HG02938 (cell line): ENCODE measurements around the gene COL6A1.

ENCODE experiments used
- ATAC-seq: cut with Tn5 transposase; IDR thresholded peaks from one replicate; pipeline ENCODE4 v1.9.1; 2021; ENCODE audit warnings: mild to moderate bottlenecking, moderate library complexity; ENCODE audit not compliant: unreplicated experiment

Gene COL6A1

DNA sequence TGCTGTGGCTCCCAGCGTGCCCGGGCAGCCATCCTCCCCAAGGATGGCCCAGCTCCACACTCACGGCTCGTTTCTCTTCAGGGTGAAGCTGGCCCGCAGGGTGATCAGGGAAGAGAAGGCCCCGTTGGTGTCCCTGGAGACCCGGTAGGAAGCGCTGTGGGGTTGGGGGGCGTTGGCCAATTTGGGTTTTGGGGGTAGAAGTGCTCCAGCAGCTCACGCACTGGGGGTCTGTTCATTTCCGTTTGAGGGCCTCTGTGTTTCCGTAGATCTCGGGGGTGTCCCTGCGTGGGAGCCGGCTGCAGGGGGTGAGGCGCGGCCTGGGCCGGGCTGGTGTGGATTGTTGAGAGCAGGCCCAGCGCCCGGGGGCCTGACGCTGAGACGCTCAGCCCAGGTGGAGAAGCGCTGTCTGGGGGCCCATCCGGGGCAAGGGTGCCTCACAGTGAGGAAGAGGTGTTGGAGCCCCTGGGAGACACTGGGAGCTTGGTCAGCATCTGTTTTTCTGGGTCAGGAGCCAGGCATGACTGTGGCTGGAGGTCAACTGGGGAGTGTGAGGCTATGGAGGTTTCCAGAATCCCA is 12.6 kb downstream of the COL6A1 start:
- no peak for ATAC-seq

DNA sequence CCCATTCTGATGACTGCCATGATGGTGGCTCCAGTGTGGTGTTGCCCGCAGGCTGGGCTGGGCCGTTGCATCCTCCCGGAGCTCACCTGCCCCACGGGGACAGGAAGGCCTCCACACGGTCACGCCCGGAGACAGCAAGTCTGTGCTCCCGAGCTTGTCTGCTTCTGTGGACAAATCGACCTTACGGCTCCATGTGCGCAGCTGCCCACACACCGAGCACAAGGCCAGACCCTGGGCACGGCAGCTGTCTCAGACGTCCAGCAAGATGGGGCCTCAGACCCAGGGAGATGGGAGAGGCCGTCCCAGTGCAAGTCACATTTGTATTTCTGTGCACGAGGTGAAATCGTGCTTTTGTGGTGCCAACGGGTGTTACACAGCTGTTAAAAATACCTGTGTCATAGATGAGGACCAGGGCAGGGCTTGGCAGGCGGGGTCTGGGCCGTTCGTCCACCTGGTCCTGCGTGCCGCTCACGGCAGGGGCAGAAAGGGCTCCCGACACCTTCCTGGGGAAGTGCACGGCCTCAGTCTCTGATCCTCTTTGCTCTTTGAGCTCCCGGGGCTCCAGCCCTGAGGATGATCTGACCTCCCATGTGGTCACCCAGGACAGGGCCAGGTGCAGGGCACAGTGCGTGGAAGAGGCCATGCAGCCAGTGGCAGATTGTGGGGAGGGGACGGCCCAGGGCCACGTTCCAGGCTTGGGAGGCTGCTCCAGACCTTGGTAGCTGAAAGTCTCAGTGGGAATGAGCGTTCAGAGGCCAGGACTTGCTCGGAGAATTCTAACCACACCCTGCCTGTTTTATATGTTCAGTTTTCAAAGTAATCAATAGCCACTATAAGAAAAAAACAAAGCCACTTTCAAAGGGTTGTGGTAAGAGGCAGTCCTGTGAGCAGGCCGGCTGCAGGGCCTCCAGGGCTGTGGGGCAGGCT is 13.5 kb downstream of the COL6A1 start:
- no peak for ATAC-seq

DNA sequence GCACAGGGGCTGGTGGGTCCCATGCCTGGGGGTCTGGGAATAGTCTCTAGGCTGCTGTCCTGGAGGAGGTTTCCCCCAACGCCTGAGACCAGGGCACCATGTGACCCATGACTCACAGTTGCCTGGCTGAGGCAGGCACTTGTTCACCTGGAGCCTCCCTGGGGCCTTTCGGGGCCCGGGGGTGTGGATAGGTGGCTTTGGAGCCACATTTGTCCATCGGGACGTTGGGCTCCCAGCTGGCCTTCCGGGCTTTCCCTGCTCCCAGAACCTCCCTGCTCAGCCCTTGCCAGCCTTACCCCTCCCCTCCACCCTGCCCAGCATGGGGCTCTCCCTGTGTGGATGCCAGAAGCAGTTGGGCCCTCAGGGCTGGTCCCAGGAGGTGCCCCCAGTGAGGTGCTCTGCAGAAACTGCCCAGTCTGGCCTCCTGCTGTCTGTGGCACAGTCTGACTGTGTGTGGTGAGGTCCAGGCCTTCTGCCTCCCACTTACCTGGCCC is 14.2 kb downstream of the COL6A1 start:
- ATAC-seq: no peak

DNA sequence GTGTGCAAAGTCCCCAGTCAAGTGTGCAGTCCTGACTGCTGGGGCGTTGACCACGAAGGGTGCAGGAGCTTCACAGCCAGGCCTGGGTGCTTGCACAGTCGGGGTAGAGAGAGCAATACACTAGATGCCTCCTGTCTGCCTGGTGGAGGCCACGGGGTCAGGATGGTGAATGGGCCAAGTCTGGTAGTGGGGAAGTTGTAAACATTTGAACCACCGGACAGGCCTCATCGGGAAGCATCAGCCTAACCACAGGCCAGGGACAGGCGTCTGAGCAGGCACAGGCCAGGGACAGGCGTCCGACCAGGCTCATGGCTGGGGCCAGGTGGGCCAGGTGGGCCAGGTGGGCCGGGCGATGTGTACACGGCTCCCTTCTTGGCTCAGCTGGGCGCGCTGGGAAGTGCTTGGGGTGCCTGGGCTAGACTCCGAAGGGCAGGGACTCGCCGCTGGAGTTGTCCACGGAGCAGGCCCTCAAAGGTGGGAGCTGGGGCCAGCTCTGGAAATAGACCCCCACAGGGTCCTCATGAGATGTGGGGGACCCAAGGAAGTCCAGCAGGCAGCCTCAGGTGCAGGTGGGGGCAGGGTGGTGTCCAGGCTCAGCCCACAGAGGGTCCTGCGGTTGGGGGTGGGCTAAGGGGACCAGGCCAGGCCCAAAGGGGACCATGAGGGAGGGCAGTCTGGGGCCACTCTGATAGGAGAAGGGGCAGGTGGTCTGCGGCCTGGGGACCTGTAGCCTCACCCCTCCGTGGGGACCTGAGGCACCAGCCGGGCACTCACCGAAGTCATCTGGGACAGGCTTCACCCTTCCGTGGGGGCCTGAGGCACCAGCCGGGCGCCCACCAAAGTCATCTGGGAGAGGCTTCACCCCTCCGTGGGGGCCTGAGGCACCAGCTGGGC is 15.0 kb downstream of the COL6A1 start:
- ATAC-seq: no peak

DNA sequence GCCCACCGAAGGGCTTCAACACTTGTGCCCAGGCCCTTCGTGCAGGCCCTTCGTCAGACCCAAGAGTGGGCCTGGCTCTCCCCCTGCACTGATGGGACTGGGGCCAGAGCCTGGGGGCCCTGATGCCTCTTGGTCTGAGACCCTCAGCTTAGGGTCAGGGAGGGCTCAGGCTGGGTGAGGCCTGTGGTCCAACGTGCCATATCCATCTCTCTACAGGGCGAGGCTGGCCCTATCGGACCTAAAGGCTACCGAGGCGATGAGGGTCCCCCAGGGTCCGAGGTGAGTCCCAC is 15.6 kb downstream of the COL6A1 start:
- no peak for ATAC-seq

DNA sequence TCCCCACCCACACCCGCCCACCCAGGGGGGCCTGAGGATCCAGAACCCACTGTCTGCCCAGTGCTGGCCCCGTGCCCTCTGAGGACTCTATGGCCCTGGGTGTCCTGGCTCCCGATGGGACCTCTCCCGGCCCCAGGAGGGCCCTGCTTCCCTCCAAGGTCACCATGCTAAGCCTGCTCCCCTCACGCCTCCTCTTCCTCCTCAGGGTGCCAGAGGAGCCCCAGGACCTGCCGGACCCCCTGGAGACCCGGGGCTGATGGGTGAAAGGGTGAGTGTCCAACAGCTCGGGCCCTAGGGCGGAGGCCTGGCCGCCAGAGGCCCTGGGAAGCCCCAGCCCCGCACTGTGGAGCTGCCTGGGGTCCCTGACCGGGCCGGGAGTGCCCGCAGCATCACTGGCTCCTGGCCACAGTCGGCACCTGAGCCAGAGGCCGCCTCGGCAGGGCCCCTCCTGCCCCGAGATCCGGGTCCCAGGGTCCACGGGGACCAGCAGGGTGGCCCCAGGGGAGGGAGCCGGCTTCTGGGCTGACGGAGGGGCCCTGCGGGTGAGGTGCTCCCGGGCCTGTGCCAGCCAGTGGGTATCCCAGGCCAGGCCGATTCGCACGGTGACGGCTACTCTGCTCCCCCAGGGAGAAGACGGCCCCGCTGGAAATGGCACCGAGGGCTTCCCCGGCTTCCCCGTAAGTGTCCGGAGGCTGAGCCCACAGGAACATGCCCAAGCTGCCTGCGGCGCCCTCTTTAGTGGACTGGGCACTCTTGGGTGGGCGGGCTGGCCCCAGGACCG is 16.1 kb downstream of the COL6A1 start:
- ATAC-seq: no peak

DNA sequence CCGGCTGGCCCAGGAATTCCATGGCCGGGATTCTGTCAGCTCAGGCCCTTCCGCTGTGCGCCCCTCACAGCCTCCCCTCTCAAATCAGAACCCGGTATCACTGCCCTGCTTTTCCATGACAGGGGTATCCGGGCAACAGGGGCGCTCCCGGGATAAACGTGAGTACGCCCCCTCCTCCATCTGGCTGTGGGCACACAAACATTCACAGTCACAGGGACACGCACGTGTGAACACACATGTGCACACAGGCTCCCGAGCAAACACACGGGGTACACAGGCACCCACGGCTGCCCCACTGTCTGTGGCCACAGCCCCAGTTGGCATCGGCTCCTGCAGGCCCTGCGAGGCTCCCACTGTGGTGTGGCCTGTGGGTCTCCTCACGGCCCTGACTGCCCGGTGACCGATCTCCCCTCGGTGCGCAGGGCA is 16.7 kb downstream of the COL6A1 start:
- ATAC-seq: no peak

DNA sequence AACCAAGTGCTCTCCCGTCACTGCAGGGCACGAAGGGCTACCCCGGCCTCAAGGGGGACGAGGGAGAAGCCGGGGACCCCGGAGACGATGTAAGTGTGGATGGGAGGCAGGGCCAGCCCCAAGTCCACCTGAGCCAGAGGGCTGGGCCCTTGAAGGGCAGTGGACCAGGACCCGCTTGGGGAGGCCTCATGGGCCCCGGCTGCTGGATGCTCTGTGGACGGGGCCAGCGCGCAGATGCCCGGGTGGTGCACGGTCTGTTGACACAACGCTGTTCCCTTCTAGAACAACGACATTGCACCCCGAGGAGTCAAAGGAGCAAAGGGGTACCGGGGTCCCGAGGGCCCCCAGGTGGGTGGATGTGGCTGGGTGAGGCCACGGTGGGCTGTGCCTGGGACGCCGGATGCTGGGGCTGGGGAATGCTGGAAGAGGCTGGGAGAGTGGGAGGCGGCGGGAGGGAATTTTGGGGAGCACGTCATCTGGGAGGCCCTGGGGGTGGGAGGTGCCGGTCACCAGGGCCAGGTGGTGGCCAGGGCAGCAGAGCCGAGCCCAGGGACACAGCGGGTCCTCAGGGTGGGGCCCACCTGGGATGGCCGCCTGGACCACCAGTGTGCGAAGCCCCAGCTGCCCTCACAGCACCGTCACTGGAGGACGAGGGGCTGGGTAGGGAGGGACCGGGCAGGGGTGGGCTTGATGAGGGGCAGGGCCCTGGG is 17.5 kb downstream of the COL6A1 start:
- ATAC-seq: no peak

DNA sequence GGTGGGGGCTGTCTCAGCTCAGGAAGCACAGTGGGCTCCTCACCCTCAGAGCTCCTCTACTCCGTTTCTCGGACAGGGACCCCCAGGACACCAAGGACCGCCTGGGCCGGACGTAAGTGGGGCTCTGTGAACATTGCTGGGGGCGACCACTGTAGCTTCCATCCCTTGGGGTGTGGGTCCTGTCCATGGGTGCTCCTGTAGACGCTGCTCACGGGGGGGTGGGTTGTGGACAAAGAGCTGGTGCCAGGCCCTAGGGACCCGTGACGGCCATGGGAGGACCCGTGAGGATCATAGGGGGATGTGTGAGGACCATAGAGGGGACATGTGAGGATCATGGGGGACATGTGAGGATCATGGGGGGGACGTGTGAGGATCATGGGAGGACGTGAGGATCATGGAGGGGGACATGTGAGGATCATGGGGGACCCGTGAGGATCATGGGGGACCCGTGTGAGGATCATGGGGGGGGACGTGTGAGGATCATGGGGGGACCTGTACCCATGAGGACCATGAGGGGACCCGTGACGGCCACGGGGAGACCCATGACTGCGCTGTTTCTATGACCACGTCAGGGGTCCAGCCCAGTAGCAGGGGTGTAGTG is 18.1 kb downstream of the COL6A1 start:
- ATAC-seq: no peak

DNA sequence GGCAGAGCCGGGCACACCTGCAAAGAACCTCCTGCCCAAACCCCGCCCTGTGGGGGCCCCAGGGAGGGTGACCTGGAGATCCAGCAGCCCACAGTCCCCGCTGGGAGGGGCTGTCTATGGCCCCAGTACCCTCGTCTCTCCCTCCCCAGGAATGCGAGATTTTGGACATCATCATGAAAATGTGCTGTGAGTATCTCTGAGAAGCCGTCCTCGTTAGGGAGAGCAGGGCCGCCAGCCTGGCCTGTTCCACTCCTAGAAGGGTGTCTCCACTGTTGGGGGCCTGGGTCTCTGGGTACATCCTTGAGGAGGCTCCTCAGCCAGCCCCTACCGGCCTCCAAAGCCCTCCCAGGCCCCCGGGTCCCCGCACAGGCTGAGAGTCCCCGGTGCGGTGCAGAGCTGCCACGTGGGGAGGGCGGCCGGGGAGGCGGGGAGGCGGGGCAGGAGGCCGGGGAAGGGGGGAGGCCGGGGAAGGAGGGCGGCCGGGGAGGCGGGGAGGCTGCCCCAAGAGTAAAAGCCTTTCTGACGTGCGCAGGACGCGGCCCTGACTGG is 18.7 kb downstream of the COL6A1 start:
- ATAC-seq: no peak

DNA sequence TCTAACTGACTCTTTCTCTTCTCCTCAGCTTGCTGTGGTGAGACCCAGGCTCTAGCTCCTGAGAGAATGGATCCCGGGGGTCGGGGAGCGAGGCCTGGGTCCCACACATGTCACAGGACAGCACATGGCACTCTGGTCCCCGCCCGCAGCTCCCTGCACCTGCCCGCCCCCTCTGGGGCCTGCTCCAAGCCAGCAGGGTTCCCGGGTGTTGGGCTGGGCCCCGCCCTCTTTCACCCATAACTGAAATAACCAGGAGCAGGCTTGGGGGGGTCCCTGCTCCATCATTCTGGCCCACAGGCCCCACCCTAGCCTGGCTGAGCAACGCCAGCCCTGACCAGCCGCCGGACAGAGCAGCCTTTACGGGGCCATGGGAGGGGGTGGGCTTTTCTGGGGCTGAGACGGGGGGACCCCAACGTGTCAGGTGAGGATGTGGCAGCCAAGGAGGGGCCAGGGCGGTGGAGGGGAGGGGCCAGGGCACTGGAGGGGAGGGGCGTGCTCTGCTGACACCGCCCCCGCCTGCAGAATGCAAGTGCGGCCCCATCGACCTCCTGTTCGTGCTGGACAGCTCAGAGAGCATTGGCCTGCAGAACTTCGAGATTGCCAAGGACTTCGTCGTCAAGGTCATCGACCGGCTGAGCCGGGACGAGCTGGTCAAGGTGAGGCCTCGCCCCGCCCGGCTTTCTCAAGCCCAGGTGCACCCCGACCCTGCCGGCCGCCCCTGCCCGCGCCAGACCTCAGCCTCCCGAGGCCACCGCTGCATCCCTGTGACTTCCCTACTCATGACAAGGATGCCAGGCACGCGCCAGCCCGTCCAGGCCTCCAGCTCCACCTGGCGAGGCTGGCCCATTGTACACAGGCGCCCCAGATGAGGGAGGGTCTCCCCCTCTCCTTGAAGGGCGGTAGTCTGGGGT is 19.4 kb downstream of the COL6A1 start:
- no peak for ATAC-seq

DNA sequence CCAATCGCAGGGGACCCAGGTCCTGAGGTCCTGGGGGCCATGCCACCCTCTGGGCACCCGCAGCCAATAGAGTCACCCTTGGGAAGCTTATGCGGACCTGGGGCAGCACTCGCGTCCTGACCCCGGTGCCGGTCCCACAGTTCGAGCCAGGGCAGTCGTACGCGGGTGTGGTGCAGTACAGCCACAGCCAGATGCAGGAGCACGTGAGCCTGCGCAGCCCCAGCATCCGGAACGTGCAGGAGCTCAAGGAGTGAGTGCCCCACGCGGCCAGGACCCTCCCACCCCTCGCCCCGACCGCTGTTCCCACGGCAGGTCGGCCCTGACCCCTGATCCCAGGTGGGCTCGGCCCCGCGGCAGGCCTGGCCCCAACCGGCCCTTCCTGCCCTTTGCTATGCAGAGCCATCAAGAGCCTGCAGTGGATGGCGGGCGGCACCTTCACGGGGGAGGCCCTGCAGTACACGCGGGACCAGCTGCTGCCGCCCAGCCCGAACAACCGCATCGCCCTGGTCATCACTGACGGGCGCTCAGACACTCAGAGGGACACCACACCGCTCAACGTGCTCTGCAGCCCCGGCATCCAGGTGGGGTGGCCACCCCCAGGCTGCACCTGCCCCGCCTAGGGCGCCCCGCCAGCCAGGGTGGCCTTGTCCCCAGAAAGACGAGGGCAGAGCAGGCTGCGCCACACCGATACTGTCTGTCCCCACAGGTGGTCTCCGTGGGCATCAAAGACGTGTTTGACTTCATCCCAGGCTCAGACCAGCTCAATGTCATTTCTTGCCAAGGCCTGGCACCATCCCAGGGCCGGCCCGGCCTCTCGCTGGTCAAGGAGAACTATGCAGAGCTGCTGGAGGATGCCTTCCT is 20.5 kb downstream of the COL6A1 start:
- ATAC-seq: no peak

DNA sequence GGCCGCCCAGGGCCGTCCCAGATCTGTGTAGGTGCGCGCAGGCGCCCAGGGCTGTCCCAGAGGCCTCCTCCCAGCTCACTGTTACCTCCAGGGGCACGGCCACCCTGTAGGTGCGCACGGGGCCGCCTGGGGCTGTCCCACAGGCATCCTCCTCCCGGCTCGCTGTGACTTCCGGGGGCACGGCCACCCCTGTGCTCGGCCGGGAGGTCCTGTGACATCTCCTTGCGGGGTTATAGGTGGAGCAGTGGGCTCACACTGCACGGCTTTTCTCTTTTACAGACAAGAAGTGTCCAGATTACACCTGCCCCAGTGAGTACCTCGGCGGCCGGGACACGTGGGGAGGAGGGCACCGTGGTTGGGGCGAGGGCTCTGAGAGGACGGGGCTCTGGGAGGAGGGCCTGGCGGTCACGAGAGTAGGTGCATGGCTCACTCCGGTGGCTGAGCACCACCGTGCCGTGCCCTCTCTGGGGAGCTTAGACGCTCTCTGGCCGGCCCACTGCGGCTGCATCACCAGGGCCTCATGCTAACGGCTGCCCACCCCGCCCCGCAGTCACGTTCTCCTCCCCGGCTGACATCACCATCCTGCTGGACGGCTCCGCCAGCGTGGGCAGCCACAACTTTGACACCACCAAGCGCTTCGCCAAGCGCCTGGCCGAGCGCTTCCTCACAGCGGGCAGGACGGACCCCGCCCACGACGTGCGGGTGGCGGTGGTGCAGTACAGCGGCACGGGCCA is 21.4 kb downstream of the COL6A1 start:
- no peak for ATAC-seq

DNA sequence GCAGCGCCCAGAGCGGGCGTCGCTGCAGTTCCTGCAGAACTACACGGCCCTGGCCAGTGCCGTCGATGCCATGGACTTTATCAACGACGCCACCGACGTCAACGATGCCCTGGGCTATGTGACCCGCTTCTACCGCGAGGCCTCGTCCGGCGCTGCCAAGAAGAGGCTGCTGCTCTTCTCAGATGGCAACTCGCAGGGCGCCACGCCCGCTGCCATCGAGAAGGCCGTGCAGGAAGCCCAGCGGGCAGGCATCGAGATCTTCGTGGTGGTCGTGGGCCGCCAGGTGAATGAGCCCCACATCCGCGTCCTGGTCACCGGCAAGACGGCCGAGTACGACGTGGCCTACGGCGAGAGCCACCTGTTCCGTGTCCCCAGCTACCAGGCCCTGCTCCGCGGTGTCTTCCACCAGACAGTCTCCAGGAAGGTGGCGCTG is 22.0 kb downstream of the COL6A1 start:
- no peak for ATAC-seq

DNA sequence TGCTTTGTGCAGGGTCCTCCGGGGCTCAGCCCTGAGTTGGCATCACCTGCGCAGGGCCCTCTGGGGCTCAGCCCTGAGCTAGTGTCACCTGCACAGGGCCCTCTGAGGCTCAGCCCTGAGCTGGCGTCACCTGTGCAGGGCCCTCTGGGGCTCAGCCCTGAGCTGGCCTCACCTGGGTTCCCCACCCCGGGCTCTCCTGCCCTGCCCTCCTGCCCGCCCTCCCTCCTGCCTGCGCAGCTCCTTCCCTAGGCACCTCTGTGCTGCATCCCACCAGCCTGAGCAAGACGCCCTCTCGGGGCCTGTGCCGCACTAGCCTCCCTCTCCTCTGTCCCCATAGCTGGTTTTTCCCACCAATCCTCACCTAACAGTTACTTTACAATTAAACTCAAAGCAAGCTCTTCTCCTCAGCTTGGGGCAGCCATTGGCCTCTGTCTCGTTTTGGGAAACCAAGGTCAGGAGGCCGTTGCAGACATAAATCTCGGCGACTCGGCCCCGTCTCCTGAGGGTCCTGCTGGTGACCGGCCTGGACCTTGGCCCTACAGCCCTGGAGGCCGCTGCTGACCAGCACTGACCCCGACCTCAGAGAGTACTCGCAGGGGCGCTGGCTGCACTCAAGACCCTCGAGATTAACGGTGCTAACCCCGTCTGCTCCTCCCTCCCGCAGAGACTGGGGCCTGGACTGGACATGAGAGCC is 22.7 kb downstream of the COL6A1 start:
- no peak for ATAC-seq

DNA sequence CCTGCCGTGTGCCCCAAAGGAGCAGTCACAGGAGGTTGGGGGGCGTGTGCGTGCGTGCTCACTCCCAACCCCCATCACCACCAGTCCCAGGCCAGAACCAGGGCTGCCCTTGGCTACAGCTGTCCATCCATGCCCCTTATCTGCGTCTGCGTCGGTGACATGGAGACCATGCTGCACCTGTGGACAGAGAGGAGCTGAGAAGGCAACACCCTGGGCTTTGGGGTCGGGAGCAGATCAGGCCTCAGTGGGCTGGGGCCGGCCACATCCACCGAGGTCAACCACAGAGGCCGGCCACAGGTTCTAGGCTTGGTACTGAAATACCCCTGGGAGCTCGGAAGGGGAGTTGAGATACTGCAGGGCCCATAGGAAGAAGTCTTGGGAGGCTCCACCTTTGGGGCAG is 23.5 kb downstream of the COL6A1 start:
- ATAC-seq: no peak
